GM21447 (cell line): ENCODE results near the gene C16orf96.
"Not testable (repeated sequence)": the region's sequence is repeated elsewhere in the genome, so short reads cannot be mapped to it uniquely, and the experiment has no call there.

ENCODE experiments used
- ATAC-seq: cut with Tn5 transposase; IDR thresholded peaks from one replicate; pipeline ENCODE4 v1.9.1; 2021; ENCODE audit not compliant: unreplicated experiment

The C16orf96 gene

DNA sequence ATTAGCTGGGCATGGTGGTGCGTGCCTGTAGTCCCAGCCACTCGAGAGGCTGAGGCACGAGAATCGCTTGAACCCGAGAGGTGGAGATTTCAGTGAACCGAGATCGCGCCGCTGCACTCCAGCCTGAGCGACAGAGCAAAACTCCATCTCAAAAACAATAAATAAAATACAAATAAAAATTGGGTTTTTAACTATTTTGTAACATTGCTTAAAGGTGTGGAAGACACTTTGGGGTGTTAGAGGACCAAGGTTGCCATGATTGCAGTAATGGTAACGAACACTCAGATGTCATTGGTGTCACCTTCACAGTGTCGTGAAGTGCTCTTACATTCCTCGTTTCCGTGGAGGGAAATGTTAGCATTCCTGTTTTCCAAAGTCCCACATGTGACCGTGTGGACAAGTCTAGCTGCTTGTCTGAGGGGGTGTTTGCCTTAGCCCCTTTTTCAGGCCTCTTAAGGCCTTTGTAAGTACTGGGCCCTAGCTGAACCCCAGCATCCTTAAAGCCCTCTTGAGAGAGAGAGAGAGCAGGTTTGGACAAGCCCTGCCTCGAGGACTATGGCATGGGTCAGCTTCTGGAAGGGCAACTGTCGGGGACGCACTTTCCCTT lies 8.6 kb downstream of the C16orf96 start:
- no peak for ATAC-seq

DNA sequence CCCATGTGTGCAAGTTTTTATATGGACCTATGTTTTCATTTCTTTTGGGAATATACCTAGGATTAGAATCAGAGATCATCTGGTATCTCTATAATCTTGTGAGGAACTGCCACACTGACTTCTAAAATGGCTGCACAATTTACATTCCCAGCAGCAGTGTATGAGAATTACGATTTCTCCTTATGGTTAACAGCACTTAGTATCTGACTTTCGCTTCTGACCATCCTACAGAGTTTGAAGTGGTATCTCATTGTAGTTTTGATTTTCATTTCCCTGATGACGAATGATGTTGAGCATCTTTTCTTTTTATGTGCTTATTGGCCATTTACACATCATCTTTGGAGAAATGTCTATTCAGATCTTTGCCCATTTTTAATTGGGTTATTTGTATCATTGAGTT lies 10.0 kb downstream of the C16orf96 start:
- ATAC-seq, result no peak

DNA sequence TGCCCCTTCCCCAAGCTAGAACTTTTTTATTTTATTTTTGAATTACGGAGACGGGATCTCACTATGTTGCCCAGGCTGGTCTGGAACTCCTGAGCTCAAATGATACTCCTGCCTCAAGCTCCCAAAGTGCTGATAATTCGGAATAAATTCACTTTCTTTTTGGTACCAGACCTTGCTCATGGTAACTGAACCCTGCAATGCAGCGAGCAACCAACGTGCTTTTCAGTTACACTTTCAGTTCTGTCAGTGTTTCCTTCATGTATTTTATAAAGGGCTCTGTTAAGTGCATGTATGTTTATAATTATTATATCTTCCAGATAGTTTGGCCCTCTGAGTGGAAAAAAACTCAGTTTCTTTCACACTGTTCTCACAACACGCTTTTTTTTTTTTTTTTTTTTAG lies 13.9 kb downstream of the C16orf96 start:
- ATAC-seq, result no peak

DNA sequence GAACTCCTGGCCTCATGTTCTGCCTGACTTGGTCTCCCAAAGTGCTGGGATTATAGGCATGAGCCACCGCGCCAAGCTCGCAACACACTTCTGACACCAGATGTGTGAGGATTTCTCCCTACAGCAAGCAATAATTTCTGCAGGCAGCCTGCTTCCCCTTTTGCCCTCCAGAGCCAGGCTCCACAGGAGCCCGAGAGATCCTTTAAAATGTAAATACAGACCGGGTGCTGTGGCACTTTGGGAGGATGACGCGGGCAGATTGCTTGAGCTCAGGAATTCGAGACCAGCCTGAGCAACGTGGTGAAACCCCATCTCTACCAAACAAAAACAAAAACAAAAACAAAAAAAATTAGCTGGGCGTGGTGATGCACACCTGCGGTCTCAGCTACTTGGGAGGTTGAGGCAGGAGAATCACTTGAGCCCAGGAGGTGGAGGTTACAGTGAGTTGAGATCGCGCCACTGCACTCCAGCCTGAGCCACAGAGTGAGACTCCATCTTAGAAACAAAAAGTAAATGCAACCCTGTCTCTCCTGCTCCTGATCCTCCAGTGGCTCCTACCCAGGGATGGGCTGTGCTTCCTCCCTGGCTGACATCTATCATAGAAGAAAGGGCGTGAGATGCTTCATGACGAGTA lies 14.7 kb downstream of the C16orf96 start:
- no peak for ATAC-seq

DNA sequence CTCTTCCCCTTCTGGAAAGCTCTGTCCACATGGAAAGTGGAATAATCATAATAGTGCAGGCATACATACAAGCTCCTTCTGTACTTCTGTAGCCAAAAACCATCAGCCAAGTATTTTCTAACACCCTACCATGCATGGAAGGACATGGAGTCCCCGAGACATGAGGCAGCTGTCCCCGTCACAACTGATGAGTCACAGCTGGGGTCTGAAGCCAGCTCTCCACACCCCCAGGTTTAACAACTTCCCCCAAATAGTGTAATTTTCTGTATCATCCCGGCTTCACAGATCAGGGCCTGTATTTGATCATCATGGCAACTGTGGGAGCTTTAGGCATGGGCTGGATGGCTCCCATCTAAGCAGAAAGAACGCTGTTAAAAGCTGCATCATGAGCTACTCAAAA lies 16.6 kb downstream of the C16orf96 start:
- no peak for ATAC-seq

DNA sequence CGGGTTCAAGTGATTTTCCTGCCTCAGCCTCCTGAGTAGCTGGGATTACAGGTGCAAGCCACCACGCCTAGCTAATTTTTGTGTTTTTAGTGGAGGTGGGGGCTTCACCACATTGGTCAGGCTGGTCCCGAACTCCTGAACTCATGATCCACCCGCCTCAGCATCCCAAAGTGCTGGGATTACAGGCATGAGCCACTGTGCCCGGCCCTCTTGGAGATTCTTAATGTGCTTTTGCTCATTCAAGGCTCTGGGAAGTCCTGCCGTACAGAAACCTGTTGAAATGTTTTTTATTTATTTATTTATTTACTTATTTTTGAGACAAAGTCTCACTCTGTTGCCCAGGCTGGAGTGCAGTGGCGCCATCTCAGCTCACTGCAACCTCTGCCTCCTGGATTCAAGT lies 17.8 kb downstream of the C16orf96 start:
- ATAC-seq, result not testable (repeated sequence)

DNA sequence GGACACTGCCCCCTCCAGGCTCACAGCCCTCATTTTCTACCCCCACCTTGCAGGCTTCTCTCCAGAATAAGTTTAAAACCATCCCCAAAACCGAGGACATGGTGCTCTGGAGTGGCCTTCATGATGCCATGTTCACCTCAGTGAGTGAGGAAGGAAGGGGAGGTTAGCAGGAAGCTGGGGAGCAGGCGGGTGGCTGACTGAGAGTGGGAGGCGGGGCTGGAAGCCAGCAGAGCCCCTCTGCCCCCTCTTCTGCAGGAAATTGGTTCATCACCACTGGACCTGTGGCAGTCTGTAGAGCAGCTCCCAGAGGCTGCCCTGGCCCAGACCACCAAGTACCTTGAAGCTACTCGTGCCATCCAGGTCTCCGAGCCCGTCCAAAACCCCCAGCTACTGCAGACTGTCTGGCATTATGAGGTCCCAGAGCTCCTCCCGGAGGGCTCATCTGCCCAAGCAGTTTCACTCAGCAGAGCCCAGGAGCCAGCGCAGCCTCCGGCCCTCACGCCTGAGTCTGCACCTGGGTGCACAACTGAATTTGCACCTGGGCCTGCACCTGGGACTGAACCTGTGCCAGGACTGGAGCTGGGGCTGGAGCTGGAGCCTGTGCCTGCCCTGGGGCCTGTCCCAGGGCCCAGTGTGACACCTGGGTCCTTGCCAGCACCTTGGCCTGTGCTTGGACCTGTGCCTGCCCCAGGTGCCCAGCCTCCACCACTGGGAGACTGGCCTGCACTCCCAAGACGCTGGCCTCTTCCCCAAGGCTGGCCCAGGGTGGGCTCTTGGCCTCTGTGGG lies 19.0 kb downstream of the C16orf96 start:
- ATAC-seq, result no peak

DNA sequence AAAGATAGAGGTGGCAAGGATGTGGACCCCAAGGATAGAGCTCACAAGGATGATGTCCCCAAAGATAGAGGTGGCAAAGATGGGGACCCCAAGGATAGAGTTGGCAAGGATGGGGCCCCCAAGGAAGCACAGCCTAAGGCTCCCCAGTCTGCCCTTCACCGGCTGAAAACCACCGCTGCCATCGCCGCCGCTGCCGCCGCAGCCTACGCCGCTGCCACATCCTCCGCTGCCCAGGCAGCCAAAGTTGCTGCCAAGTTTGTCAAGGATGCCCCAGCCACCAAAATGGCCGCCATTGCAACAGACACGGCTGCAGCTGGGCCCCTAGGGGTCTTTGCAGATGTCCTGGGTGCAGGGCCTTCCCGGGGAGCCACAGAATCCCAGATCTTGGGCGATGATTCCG lies 19.9 kb downstream of the C16orf96 start:
- ATAC-seq, result no peak

DNA sequence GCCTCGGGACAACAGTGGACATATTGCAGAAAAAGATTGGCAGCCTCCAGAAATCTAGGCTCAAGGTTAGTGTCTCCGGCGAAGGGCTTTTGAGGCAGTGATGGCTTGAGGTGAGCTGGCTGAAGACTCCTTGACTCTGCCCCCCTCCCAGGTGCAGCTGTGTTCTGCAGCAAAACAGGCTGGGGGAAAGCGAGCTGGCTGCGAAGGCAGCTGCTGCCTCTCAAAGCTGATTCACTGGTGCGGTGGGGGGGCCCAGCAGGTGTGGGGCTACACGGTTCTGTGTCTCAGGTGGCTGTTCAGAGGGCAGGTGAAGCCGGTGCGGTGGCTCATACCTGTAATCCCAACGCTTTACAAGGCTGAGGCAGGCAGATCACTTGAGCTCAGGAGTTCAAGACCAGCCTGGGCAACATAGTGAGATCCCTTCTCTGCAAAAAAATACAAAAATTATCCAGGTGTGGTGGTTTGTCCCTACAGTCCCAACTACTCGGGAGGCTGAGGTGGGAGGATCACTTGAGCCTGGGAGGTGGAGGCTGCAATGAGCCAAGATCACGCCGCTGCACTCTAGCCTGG lies 22.9 kb downstream of the C16orf96 start:
- no peak for ATAC-seq

DNA sequence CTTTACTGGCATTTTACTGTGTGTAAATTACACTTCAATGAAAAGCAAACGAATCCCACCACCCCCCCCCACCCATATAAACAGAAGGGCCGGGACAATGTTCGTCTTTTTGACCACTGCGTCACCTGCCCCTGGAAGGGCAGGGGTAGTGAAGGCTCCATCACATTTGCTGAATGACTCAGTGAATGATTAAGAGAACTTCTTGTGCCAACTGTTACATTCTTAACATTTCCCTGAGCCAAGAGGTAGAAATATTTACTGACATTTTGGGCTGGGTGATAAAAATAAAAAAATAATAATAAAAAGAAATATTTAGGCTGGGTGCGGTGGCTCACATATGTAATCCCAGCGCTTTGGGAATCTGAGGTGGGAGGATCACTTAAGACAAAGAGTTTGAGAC lies 24.1 kb downstream of the C16orf96 start:
- ATAC-seq, result no peak

DNA sequence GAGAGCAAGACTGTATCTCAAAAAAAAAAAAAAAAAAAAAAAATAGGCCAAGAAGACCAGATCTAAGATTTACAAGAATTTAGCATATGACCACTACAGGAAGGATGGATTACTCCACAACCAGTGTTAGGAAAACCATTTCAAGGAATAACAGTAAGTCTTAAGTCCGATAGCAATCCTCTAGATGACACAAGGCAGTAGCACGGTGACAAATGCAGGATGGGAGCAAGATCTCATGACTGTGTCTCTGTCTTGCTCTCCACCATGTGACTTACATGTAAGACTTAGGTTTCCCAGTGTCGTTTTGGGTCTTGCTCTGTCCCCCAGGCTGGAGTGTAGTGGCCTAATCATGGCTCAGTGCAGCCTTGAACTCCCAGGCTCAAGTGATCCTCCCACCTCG lies 27.8 kb downstream of the C16orf96 start:
- ATAC-seq, result no peak

DNA sequence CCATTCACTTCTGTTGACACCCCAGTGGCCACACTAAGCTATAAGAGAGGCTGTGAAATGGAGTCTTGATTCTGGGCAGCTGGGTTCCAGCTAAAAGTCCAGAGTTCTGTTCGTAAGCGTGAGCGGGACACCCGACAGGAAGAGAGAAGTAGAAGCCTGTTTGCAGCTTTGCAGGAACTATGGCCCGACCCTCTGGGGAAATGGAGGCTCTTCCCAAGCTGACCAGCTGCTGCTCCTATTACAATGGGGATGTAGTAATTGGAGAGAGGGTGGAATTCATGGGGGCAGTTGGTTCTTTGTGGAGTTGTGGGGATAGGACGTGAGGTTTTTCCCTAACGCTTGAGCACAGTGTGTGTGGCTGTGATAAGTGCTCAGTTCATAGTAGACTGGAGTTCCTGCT lies 30.2 kb downstream of the C16orf96 start:
- no peak for ATAC-seq

DNA sequence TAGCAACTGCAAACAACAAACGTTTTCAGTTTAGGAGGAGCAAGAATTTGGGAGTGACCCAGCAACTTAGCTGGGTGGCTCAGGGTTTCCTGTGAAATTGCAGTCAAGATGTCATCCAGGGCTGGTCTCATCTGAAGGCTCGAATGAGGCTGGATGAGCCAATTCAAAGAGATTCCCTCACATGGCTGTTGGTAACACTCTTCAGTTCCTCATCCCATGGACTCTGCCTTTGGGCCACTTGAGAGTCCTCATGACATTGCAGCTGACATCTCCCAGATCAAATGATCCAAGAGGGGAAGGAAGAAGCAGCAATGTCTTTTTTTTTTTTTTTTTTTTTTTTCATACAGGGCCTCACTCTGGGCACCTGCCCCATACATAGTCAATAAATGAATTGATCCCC lies 32.2 kb downstream of the C16orf96 start:
- ATAC-seq, result no peak

DNA sequence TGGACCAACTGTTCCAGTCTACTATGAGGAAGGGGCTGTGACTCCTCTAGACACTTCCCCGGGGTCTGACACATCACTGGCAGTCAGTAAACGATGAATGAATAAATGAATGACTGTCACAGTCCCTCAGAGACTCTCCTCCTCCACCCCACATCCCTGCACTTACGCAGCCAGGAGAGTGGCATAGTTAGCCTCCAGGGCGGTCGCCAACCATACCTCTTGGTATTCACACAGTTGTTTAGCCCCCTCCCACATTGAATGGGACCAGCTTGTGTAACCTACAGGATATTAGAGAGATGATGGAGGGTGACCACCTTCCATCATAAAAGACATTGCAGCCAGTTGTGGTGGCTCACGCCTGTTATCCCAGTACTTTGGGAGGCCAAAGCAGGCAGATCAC lies 32.8 kb downstream of the C16orf96 start:
- ATAC-seq, result no peak

DNA sequence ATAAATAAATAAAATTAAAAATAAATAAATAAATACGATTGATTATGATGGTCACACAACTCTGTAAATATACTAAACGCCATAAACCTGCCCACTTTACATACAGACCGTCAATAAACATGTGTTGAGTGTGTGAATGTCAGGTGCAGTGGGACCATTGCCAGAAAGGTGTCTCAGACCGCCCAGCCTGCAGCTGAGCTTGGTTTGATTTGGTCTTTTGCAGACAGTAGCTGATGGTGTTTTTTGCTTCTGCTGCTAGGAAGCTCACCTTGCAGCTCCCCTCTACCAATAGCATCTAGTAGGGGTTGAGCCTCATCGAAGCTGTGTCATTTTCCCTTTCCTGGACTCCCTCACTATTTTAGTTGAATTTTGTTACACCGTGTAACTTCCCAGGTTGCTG lies 35.1 kb downstream of the C16orf96 start:
- no peak for ATAC-seq

DNA sequence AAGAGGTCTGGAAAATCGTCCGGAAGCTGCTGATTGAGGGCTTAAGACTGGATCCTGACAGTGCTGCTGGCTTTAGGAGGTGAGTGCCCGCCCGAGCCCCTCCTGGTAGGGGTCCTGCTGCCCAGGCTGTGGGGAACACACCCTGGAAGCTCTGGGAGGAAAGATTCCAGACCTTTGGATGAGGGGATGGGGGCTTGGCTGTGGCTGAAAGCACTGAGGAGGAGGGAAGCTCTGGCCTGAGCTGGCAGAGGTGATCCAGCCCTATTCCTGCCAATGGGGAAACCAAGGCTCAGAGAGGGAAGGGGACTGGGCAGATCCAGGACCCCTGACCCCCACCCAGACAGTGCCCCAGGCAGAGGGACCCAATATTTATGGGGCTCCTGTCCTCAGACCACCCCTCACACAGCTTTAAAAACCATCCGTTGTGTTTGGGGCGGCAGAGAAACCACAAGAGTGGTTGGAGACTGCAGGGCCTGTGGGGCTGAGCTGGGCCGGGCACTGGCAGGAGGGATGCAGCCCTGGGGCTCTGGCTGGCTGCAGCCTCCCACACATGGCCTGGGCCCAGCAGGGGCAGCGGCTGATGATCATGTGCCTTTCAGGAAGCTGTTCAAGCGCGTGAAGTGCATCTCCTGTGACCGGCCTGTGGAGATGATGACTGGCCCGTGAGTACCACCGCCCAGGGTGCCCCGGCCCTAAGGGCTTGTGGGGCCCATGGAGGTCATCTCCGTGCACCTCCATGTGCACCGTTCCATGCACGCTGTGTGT lies 35.7 kb downstream of the C16orf96 start:
- ATAC-seq, result no peak

DNA sequence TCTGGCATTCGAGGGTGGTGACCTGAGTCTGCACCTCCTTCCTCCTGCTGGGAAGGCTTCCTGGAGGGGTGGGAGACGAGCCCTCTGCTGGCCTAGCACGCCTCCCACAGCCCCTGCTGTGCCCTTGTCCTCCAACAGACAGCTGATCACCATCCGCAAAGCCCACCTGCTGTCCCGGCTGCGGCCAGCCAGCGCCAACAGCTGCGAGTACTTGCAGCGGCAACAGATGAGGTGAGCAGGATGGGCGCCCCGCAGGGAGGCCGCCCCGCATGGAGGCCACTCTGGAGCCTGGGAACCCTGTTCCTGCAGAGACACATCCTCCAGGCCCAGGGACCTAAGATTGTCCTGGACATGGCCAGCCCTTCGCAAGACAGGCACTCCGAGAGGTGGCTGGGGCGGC lies 36.9 kb downstream of the C16orf96 start:
- ATAC-seq, result no peak

DNA sequence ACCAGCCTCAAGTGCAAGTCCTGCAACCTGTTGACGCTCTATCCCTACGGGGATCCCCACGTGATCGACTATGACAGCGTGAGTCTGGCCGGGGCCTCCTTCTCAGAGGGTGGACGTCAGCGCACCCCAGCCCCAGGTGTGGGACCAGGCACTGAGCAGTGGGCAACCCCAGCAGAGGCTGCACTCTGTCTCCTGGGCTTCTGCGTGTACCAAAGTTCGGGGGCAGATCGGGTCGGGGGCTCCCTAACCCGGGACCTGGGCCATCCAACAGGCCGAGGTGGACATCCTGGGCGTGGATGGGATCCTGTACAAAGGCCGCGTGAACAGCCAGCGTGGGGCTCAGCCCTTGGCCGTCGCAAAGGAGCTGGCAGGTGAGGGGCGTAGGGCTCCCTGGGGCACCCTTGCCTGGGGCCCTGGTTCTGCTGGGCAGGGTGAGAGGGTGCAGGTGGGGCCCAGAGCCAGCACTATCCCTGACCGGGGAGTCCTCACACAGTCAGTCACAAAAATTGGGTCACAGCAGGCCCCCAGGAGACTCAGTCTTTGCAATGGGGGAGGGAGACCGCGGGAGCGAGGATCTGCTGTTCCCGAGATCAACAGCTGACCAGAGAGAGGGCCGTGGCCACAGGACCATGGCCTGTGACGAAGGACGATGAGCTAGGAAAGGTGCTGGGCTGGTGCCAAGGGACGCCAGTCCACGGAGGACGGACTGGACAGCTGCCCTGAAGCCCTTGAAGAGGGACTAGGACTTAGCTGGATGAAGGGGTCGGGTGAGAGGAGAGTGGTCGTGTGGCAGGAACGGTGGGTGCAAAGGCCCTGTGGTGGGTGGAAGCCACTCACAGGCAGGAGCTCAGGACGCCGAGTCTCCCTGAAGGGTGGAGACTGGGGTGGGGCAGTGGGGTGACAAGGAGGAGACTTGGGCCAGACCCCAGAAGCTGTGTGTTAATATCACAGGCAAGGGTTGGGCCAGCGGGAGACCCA lies 38.6 kb downstream of the C16orf96 start:
- no peak for ATAC-seq

DNA sequence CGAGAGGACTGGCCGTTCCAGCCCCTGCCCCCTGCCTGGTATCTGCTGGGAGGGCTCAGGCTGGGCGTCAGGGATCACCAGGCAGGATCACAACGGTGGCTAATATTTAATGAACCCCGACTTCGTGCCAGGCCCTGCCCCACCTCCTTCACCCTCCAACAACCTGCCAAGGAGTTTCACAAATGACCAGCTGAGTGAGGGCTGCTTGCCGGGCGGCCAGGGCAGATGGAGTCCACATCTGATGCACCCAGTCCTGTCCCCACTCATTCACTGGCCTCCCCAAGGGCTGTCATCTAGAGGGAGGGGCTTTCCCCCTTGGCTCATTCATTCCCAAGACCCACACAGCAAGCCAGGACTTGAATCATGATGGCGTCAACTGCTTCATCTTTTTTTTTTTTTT lies 41.0 kb downstream of the C16orf96 start:
- no peak for ATAC-seq

DNA sequence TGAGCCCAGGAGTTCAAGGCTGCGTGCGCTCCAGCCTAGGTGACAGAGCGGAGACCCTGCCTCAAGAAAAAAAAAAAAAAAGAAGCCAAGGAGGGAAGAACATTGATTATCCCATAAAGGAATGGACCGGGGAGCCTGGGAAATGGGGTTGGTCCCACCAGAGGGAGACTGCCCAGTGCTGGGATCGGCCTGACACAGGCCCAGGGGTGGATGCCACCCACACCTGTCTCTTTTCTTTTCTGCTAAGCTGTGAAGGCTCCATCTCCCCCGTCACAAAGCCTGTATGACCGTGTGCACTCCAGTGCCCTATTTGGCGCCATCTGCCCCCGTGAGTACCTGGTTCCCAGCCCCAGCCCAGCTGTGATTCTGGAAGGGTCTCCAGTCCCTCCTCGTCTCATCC lies 42.9 kb downstream of the C16orf96 start:
- ATAC-seq, result no peak
